HAP-1 (cell line): ENCODE results near the gene PTTG1IP.

Source experiments
- DNase-seq, 2 experiments: peaks; one replicate each; pipeline ENCODE4 v3.0.0-alpha.2; 2016 to 2020; ENCODE audit warnings: low spot score in 2 of 2
- H3K27me3 ChIP-seq: fragments of 250-450 bp; sonication (Bioruptor Pico); 2 replicates; pipeline ENCODE4 v1.5.1; 2020; ENCODE audit warnings: low read depth, mild to moderate bottlenecking, moderate library complexity
- H3K36me3 ChIP-seq: fragments of 250-450 bp; sonication (Bioruptor Pico); replicated peaks from 2 replicates; pipeline ENCODE4 v1.5.1; 2020; ENCODE audit warnings: mild to moderate bottlenecking
- H3K4me1 ChIP-seq: fragments of 250-450 bp; sonication (Bioruptor Pico); 2 replicates; pipeline ENCODE4 v1.5.1; 2020; ENCODE audit warnings: mild to moderate bottlenecking
- H3K4me3 ChIP-seq: fragments of 250-450 bp; sonication (Bioruptor Pico); 2 replicates; pipeline ENCODE4 v1.5.1; 2020; ENCODE audit warnings: mild to moderate bottlenecking, moderate library complexity
- H3K9me3 ChIP-seq: fragments of 250-450 bp; sonication (Bioruptor Pico); 2 replicates; pipeline ENCODE4 v1.5.1; 2020; ENCODE audit warnings: mild to moderate bottlenecking, moderate library complexity
- in situ Hi-C: fragments of 300-500 bp; cut with MboI; formaldehyde crosslinking; loops from 3 replicates; pipeline ENCODE4 v1.14.3; 2020; ENCODE audit warnings: low sequenced_read_pairs, inconsistent platforms, mixed read lengths

Gene PTTG1IP

GRCh38 chr21:44895859-44896258 is 22.4 kb upstream of the PTTG1IP start:
- Histone ChIP-seq H3K4me1 (no peaks in the 10 kb centered on the region), H3K9me3 (no peaks in the 10 kb centered on the region), H3K36me3 (no peaks in the 10 kb centered on the region), H3K4me3 (no peak overlapping the region), H3K27me3 (peaks cover 6% of the 10 kb centered on the region; the same call in 1 of the 2 replicates)
- in situ Hi-C loops: no loop called here
- DNase-seq: no peak

- Histone ChIP-seq H3K27me3 (peaks cover 6% of the 10 kb centered on the region; the same call in 1 of the 2 replicates), H3K9me3 (no peaks in the 10 kb centered on the region), H3K4me3 (no peak overlapping the region), H3K36me3 (no peaks in the 10 kb centered on the region), H3K4me1 (no peaks in the 10 kb centered on the region)
- in situ Hi-C loops: no loop called here
- DNase-seq: no peak
Measured at GRCh38 chr21:44894687-44895302, 21.3 kb upstream of the PTTG1IP start.

GRCh38 chr21:44893948-44894656 is 20.6 kb upstream of the PTTG1IP start:
- no peaks in the 10 kb centered on the region for H3K9me3 ChIP-seq
- H3K27me3 ChIP-seq: peaks cover 6% of the 10 kb centered on the region; the same call in 1 of the 2 replicates
- in situ Hi-C loops: no loop called here

GRCh38 chr21:44893278-44893556 is 19.7 kb upstream of the PTTG1IP start:
- no peak for DNase-seq
- Histone ChIP-seq H3K4me1 (no peaks in the 10 kb centered on the region), H3K9me3 (no peaks in the 10 kb centered on the region), H3K4me3 (no peak overlapping the region), H3K27me3 (peaks cover 6% of the 10 kb centered on the region; the same call in 1 of the 2 replicates), H3K36me3 (no peaks in the 10 kb centered on the region)
- in situ Hi-C loops: no loop called here

More at GRCh38 chr21:44893948-44894656, 20.6 kb upstream of the PTTG1IP start:
- H3K4me1 ChIP-seq: no peaks in the 10 kb centered on the region
- H3K36me3 ChIP-seq: no peaks in the 10 kb centered on the region
- H3K4me3 ChIP-seq: no peak overlapping the region
- no peak for DNase-seq

- H3K9me3 ChIP-seq: no peaks in the 10 kb centered on the region
- in situ Hi-C loops: no loop called here
- peak in 1 of 2 experiments; percentile 78 for DNase-seq
- H3K4me3 ChIP-seq: no peak overlapping the region
- H3K27me3 ChIP-seq: peaks cover 6% of the 10 kb centered on the region; the same call in 1 of the 2 replicates
- H3K4me1 ChIP-seq: no peaks in the 10 kb centered on the region
- H3K36me3 ChIP-seq: no peaks in the 10 kb centered on the region
Measured at GRCh38 chr21:44892536-44893277, 19.2 kb upstream of the PTTG1IP start.

- in situ Hi-C loops: no loop called here
- Histone ChIP-seq H3K4me3 (no peak overlapping the region), H3K9me3 (no peaks in the 10 kb centered on the region), H3K27me3 (peaks cover 6% of the 10 kb centered on the region; the same call in 1 of the 2 replicates), H3K4me1 (no peaks in the 10 kb centered on the region), H3K36me3 (no peaks in the 10 kb centered on the region)
- DNase-seq: no peak
Measured at GRCh38 chr21:44892095-44892494, 18.6 kb upstream of the PTTG1IP start.

GRCh38 chr21:44891631-44892031 is 18.1 kb upstream of the PTTG1IP start:
- DNase-seq: no peak
- no peaks in the 10 kb centered on the region for H3K4me1 ChIP-seq

GRCh38 chr21:44890961-44891541 is 17.6 kb upstream of the PTTG1IP start:
- in situ Hi-C loops: no loop called here
- no peak for DNase-seq
- Histone ChIP-seq H3K9me3 (no peaks in the 10 kb centered on the region), H3K36me3 (no peaks in the 10 kb centered on the region), H3K4me3 (no peak overlapping the region), H3K27me3 (peaks cover 6% of the 10 kb centered on the region; the same call in 1 of the 2 replicates), H3K4me1 (no peaks in the 10 kb centered on the region)

More at GRCh38 chr21:44891631-44892031, 18.1 kb upstream of the PTTG1IP start:
- Histone ChIP-seq H3K9me3 (no peaks in the 10 kb centered on the region), H3K36me3 (no peaks in the 10 kb centered on the region), H3K4me3 (no peak overlapping the region), H3K27me3 (peaks cover 6% of the 10 kb centered on the region; the same call in 1 of the 2 replicates)
- in situ Hi-C loops: no loop called here

GRCh38 chr21:44890338-44890931 is 16.9 kb upstream of the PTTG1IP start:
- Histone ChIP-seq H3K4me1 (no peaks in the 10 kb centered on the region), H3K27me3 (peaks cover 6% of the 10 kb centered on the region; the same call in 1 of the 2 replicates), H3K9me3 (no peaks in the 10 kb centered on the region), H3K36me3 (no peaks in the 10 kb centered on the region), H3K4me3 (no peak overlapping the region)
- in situ Hi-C loops: no loop called here
- no peak for DNase-seq

GRCh38 chr21:44889625-44890337 is 16.3 kb upstream of the PTTG1IP start:
- Histone ChIP-seq H3K4me3 (no peak overlapping the region), H3K9me3 (no peaks in the 10 kb centered on the region), H3K27me3 (peaks cover 6% of the 10 kb centered on the region; the same call in 1 of the 2 replicates), H3K4me1 (no peaks in the 10 kb centered on the region), H3K36me3 (no peaks in the 10 kb centered on the region)
- DNase-seq: no peak
- in situ Hi-C loops: no loop called here

- no peaks in the 10 kb centered on the region for H3K36me3 ChIP-seq
- H3K4me3 ChIP-seq: no peak overlapping the region
- in situ Hi-C loops: no loop called here
- no peaks in the 10 kb centered on the region for H3K4me1 ChIP-seq
- DNase-seq: no peak
- peaks cover 5% of the 10 kb centered on the region; the same call in 1 of the 2 replicates for H3K27me3 ChIP-seq
- no peaks in the 10 kb centered on the region for H3K9me3 ChIP-seq
Measured at GRCh38 chr21:44888581-44889550, 15.4 kb upstream of the PTTG1IP start.
